Thyroid gland (tissue), 4 donors: ENCODE data around the gene TPSD1.

Source experiments
- POLR2A ChIP-seq, 2 donors: fragments of 450-650 bp; IDR thresholded peaks; one replicate each; pipeline ENCODE4 v1.6.1; 2017; ENCODE audit warnings: antibody characterized with exemption in 2 of 2, mild to moderate bottlenecking in 2 of 2, moderate library complexity in 1 of 2
- TF ChIP-seq, protein P1 (sequence below), 6 experiments: fragments of 200-600 bp in 3 of 6; fragments of 450-650 bp in 3 of 6; sonication (generic) in 3 of 6; IDR thresholded peaks; one replicate each; pipeline ENCODE4 v1.5.1; 2016 to 2019; ENCODE audit warnings: antibody characterized with exemption in 6 of 6, mild to moderate bottlenecking in 2 of 6, inconsistent platforms in 1 of 6, moderate library complexity in 1 of 6

DNA sequence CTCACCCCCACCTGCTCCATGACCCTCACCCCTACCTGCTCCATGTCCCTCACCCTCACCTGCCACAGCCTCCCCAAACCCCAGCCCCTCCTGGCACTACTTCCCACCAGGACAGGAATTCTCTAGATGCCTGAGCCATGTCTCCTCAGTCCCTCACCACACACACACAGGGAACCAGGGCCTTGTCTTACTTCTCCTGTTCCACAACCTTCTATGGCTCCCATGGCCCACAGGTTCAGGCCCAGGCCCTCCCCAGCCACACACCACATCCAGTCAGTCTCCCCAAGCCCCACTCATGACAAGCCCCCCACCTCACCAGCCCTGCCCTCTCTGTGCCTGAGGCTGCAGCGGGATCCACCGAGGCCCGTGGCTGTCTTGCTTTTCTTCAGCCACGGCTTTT, 50.5 kb downstream of the TPSD1 start:
- TF ChIP-seq, protein P1, sequence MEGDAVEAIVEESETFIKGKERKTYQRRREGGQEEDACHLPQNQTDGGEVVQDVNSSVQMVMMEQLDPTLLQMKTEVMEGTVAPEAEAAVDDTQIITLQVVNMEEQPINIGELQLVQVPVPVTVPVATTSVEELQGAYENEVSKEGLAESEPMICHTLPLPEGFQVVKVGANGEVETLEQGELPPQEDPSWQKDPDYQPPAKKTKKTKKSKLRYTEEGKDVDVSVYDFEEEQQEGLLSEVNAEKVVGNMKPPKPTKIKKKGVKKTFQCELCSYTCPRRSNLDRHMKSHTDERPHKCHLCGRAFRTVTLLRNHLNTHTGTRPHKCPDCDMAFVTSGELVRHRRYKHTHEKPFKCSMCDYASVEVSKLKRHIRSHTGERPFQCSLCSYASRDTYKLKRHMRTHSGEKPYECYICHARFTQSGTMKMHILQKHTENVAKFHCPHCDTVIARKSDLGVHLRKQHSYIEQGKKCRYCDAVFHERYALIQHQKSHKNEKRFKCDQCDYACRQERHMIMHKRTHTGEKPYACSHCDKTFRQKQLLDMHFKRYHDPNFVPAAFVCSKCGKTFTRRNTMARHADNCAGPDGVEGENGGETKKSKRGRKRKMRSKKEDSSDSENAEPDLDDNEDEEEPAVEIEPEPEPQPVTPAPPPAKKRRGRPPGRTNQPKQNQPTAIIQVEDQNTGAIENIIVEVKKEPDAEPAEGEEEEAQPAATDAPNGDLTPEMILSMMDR (IDR thresholded peaks at IDR 0.05): no peak
- TF ChIP-seq POLR2A (IDR thresholded peaks at IDR 0.05): no peak
